ENCODE measurements around the gene PRDM7.

GRCh38 chr16:90028985-90029384 is 48.1 kb downstream of the PRDM7 start:
- TF ChIP-seq CTCF (conservative IDR thresholded peaks at IDR 0.05; ENCODE audit: low read depth, low read length) (no peak), EZH2 (IDR thresholded peaks at IDR 0.05; ENCODE audit: low read length, unreplicated experiment) (no peak)
